ENCODE measurements around the gene GSG1. TPM values are rescaled to one million over a fixed set of nuclear protein-coding genes. Genes with fewer than 3 reads are reported as not detected.

GSG1 gene
- polyA plus RNA-seq, 3 donors: not detected

GRCh38 chr12:13119826-13120225 is 16.4 kb upstream of the GSG1 start:
- no peaks in the 10 kb centered on the region for H3K9me3 Mint-ChIP-seq
- H3K4me3 ChIP-seq (replicated peaks in 1 of 3; ENCODE audit: low read depth in 2 of 3, low read length in 3 of 3): no peak overlapping the region
- no CpG with 5 or more reads among the region's 2 CpGs for WGBS (ENCODE audit: insufficient coverage)
- H3K4me1 Mint-ChIP-seq: peaks cover 2% of the 10 kb centered on the region
- H3K4me3 Mint-ChIP-seq: no peak overlapping the region
- DNase-seq: no peak
- TF ChIP-seq CTCF (IDR thresholded peaks at IDR 0.05): no peak
- no peaks in the 10 kb centered on the region for H3K9me3 ChIP-seq (replicated peaks in 1 of 2; ENCODE audit: control insufficient read depth in 1 of 2, insufficient read depth in 1 of 2, low read length in 2 of 2)
- H3K27me3 ChIP-seq (ENCODE audit: control insufficient read depth in 2 of 2, insufficient read depth in 2 of 2, low read length in 2 of 2): no peaks in the 10 kb centered on the region
- H3K9ac ChIP-seq (ENCODE audit: insufficient read depth, low read length, poor library complexity, severe bottlenecking): no peak overlapping the region
- H3K4me2 ChIP-seq (replicated peaks; ENCODE audit: extremely low read depth, low read length, poor library complexity, severe bottlenecking): no peak overlapping the region
- H3K27ac Mint-ChIP-seq: peak overlapping the region in 1 of 7 donors; percentile 13
- no peaks in the 10 kb centered on the region for H3K79me2 ChIP-seq (ENCODE audit: insufficient read depth, low read length)
- H3K27ac ChIP-seq (ENCODE audit: low read depth in 1 of 2, low read length in 2 of 2): no peak overlapping the region
- no peaks in the 10 kb centered on the region for H3K36me3 ChIP-seq (replicated peaks in 1 of 2; ENCODE audit: control insufficient read depth in 1 of 2, insufficient read depth in 2 of 2, low read length in 2 of 2)
- intact Hi-C loops (cut with micrococcal nuclease): no loop called here
- no peak overlapping the region for H2AFZ ChIP-seq (ENCODE audit: insufficient read depth, low read depth, low read length, poor library complexity, severe bottlenecking)
- H3K36me3 Mint-ChIP-seq: no peaks in the 10 kb centered on the region
- H3K27me3 Mint-ChIP-seq (ENCODE audit: low read depth in 3 of 3): peaks cover 0 to 1% (median 0%) of the 10 kb centered on the region in 3 donors
- H4K20me1 ChIP-seq (ENCODE audit: insufficient read depth, low read length): no peaks in the 10 kb centered on the region
- no peaks in the 10 kb centered on the region for H3K4me1 ChIP-seq (ENCODE audit: control insufficient read depth in 1 of 2, insufficient read depth in 2 of 2, low read length in 2 of 2)

GRCh38 chr12:13117029-13117428 is 13.6 kb upstream of the GSG1 start:
- Histone ChIP-seq H3K4me1 (ENCODE audit: control insufficient read depth in 1 of 2, insufficient read depth in 2 of 2, low read length in 2 of 2) (no peaks in the 10 kb centered on the region), H3K36me3 (replicated peaks in 1 of 2; ENCODE audit: control insufficient read depth in 1 of 2, insufficient read depth in 2 of 2, low read length in 2 of 2) (no peaks in the 10 kb centered on the region), H3K27ac (ENCODE audit: low read depth in 1 of 2, low read length in 2 of 2) (no peak overlapping the region), H2AFZ (ENCODE audit: insufficient read depth, low read depth, low read length, poor library complexity, severe bottlenecking) (no peak overlapping the region), H4K20me1 (ENCODE audit: insufficient read depth, low read length) (no peaks in the 10 kb centered on the region), H3K79me2 (ENCODE audit: insufficient read depth, low read length) (no peaks in the 10 kb centered on the region), H3K9ac (ENCODE audit: insufficient read depth, low read length, poor library complexity, severe bottlenecking) (no peak overlapping the region), H3K4me3 (replicated peaks in 1 of 3; ENCODE audit: low read depth in 2 of 3, low read length in 3 of 3) (no peak overlapping the region), H3K4me2 (replicated peaks; ENCODE audit: extremely low read depth, low read length, poor library complexity, severe bottlenecking) (no peak overlapping the region), H3K9me3 (replicated peaks in 1 of 2; ENCODE audit: control insufficient read depth in 1 of 2, insufficient read depth in 1 of 2, low read length in 2 of 2) (no peaks in the 10 kb centered on the region), H3K27me3 (ENCODE audit: control insufficient read depth in 2 of 2, insufficient read depth in 2 of 2, low read length in 2 of 2) (no peaks in the 10 kb centered on the region)
- no peak overlapping the region for H3K4me3 Mint-ChIP-seq
- H3K9me3 Mint-ChIP-seq: no peaks in the 10 kb centered on the region
- peaks cover 0 to 3% (median 0%) of the 10 kb centered on the region in 3 donors for H3K27me3 Mint-ChIP-seq (ENCODE audit: low read depth in 3 of 3)
- WGBS (ENCODE audit: insufficient coverage): 100% methylated on average over 3 of the region's 6 CpGs
- intact Hi-C loops (cut with micrococcal nuclease): no loop called here
- H3K4me1 Mint-ChIP-seq: peaks cover 2% of the 10 kb centered on the region
- no peak overlapping the region for H3K27ac Mint-ChIP-seq
- DNase-seq: no peak
- no peak for TF ChIP-seq CTCF (IDR thresholded peaks at IDR 0.05)
- H3K36me3 Mint-ChIP-seq: no peaks in the 10 kb centered on the region

All from CD14-positive monocyte (primary cell).